HG03060 (cell line): Measurements from ENCODE around the gene EPHB4.
"Not testable (repeated sequence)": the region's sequence is repeated elsewhere in the genome, so short reads cannot be mapped to it uniquely, and the experiment has no call there.

ENCODE experiments used
- ATAC-seq: cut with Tn5 transposase; IDR thresholded peaks from one replicate; pipeline ENCODE4 v1.9.1; 2021; ENCODE audit warnings: low read depth, moderate number of reproducible peaks; ENCODE audit not compliant: unreplicated experiment

EPHB4 gene

DNA sequence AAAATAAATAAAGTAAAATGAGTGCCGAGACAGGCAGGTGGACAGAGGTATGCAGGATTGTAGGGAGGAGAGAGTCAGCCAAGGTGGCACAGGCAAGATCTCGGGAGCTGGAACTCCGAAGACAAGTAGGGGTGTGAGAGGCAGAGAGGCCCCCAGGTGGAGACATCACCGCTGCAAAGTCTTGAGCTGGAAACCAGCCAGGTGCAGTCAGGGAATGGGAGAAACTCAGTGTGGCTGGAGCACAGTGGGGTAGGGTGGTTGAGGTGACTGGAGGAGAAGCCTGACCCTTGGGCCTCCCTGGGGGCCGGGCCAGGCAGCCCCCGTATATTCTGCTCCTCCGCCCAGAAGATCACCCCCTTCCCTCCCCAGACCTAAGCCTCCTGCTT lies 4.2 kb downstream of the EPHB4 start:
- ATAC-seq: no peak

- no peak for ATAC-seq
Observed at GRCh38 chr7:100822236-100823139, 4.8 kb downstream of the EPHB4 start.

DNA sequence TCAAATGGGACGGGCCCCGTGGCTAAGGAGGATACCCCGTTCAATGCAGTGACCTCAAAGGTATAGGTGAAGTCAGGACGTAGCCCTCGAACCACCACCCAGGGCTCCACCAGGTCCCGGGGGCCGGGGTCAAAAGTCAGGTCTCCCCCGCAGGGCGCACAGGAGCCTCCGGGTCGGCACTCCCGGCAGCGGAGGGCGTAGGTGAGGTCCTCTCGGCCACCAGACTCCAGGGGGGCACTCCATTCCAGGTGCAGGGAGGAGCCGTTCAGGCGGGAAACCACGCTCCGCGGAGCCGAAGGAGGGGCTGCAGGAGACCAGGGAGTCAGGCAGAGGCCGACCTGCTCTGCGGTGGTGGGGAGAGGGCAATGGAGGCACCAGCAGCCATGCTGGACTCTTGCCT lies 7.7 kb downstream of the EPHB4 start:
- no peak for ATAC-seq

DNA sequence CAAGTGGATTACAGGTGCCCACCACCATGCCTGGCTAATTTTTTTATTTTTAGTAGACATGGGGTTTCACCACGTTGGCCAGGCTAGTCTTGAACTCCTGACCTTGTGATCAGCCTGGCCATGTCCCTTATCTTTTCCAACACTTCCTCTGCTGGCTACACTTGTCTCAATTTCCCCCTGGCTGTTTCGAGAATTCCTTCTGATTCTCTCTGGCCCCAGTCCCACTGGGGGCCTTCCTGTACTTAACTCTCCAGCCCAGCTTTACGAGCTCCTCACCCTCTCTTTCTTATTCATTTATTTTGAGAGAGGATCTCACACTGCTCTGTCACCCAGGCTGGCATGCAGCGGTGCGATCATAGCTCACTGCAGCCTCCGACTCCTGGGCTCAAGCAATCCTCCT lies 8.5 kb downstream of the EPHB4 start:
- ATAC-seq: no peak

DNA sequence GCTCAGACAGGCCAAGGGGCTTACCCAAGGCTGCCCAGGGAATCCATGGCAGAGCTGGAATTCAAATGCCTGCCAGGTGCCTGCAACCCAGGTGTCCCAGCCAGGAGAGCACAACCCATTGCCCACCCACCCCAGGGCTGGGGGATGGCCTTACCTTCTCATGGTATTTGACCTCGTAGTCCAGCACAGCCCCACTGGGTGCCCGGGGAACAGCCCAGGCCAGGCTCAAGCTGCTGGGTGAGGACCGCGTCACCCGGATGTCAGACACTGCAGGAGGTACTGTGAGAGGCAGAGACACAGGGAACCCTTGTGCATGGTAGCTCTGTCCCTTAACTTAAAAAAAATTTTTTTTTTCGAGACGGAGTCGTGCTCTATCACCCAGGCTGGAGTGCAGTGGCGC lies 9.0 kb downstream of the EPHB4 start:
- ATAC-seq: no peak

- no peak for ATAC-seq
Observed at GRCh38 chr7:100817097-100817496, 10.2 kb downstream of the EPHB4 start.

- not testable (repeated sequence) for ATAC-seq
Observed at GRCh38 chr7:100816515-100816914, 10.8 kb downstream of the EPHB4 start.

DNA sequence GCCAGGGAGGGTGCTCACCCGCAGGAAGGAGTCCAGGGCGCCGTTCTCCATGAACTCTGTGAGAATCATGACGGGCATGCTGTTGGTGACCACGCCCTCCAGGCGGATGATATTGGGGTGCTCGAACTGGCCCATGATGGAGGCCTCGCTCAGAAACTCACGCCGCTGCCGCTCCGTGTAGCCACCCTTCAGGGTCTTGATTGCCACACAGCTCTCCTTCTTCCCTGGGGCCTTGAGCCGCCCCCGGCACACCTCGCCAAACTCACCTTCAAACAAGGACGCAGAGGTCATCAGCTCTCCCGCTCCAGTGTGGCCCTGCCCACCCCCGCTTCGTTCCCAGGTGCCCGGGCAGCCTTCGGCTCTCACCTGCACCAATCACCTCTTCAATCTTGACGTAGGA lies 14.6 kb downstream of the EPHB4 start:
- no peak for ATAC-seq

GRCh38 chr7:100811480-100811879 lies 15.8 kb downstream of the EPHB4 start:
- ATAC-seq: no peak

GRCh38 chr7:100808354-100808875 lies 18.9 kb downstream of the EPHB4 start:
- ATAC-seq: no peak

- ATAC-seq: not testable (repeated sequence)
Observed at GRCh38 chr7:100806883-100807282, 20.4 kb downstream of the EPHB4 start.

DNA sequence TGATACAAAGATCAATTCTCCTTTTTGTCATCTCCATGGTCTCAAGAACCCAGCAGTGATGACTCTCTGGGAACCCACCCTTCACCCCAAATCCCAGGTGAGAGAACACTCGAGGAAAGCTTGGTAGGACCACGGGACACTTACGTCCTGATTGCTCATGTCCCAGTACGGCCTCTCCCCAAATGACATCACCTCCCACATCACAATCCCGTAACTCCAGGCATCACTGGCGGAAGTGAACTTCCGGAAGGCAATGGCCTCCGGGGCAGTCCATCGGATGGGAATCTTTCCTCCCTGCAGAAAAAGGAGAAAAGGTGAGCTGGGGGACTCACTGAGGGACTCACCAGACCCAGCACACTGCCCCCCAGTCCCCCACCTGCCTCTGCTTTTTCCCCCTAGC lies 21.0 kb downstream of the EPHB4 start:
- no peak for ATAC-seq

DNA sequence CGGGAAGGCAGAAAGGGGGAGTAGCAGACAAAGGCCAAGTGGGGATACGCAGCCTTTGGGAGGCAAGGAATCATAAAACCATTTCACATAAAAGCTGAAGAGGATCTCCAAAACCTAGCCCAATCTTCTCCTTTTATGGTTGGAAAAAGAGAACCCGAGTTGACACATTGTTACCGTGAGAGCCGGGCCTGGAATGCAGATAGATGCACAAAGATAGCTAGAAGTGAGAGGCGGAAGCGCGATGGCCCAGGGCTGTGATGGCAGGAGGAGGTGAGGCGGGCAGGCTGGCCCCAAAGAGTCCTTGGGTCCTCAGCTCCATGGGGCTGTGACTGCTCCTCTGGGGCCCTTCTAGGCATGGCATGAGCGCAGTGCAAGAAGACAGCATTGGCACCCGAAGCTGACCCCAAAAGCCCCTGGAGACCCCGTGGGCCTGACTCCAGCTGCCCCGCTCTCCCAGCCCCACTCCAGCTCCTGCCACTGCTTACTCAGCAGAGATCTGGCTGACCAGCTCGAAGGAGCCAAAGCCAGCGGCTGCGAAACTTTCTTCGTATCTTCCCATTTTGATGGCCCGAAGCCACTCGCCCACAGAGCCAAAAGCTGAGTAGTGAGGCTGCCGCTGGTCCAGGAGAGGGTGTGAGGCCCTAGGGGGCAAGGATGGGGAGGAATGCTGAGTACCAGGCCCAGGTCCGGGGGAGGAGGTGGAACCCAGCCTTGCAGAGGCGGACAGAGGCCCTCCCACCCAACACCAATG lies 22.5 kb downstream of the EPHB4 start:
- no peak for ATAC-seq

DNA sequence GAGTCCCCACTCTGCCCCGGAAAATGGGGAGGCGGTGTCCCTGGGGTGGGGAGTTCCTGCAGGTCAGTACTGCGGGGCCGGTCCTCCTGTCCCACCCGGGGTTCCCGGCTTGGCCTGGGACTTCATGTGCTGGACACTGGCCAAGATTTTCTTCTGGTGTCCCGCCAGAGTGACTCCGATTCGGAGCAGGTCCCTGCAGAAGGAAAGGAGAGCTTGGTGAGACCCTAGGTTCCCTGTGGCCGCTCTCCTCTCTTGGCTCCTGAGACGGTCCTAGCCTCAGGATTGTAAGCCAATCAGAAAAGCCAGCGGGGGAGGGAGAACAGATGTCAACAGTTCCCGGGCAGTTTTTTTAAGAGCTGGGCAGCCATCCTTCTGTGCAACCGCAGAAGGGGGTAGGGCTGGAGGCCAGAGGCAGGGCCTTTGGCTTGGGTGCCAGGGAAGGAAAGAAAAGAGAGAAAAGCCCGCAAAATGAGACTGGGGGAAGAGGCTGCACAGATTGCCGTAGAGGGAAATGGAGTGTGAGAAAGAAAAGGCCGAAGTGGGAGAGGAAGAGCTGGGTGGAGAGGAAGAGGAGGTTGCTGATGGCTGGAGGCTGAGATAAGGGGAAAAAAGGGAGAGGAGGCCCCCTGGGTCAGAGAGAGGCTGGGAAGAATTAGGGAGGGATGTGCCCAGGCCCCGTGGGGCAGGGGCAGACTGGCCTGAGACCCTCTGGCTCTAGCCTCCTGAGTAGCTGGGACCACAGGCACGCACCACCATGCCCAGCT lies 23.7 kb downstream of the EPHB4 start:
- no peak for ATAC-seq

DNA sequence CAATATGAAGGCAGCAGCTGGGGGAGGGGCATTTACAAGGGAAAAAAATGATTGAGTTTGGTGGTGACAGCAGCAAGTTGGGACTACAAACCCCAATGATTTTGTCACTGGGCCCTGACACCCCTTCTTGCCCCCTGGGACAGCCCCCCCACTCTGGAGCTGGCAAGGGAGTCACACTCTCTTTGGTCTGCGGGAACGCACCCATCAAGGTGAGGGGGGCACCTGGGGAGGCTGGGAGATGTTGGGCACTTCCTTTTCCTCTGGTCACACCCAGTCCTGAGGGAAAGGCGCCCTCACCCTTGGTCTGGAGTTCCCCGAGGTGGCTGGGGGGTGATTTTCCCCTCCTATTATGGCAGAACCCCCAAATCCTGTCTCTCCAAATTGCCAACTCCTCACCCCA lies 24.4 kb downstream of the EPHB4 start:
- ATAC-seq: no peak

- ATAC-seq: no peak
Observed at GRCh38 chr7:100801833-100802568, 25.3 kb downstream of the EPHB4 start.

- no peak for ATAC-seq
Observed at GRCh38 chr7:100799037-100799896, 28.1 kb downstream of the EPHB4 start.

GRCh38 chr7:100794741-100795140 lies 32.6 kb downstream of the EPHB4 start:
- no peak for ATAC-seq
